Activated T-helper 9 cell treated with anti-CD3 and anti-CD28 coated beads, Interleukin-2, amount 50 U/mL, for 16 hours (primary cell): Measurements from ENCODE around the gene RUNX1.

Experiments
- DNase-seq: peaks from one replicate; pipeline ENCODE4 v3.0.0-alpha.2; 2020; ENCODE audit warnings: low read depth

RUNX1 gene

DNA sequence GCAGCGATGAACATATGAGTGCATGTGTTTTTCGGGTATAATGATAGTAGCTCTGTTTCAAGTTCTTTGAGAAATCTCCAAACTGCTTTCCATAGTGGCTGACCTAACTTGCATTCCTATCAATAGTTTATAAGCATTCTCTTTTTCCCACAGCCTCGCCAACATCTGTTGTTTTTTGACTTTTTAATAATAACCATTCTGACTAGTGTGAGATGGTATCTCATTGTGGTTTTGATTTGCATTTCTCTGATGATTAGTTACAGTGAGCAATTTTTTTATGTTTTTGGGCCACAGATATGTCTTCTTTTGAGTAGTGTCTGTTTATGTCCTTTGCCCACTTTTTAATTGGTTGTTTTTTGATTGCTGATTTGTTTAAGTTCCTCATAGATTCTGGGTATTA, 10.6 kb upstream of the RUNX1 start:
- no peak for DNase-seq

DNA sequence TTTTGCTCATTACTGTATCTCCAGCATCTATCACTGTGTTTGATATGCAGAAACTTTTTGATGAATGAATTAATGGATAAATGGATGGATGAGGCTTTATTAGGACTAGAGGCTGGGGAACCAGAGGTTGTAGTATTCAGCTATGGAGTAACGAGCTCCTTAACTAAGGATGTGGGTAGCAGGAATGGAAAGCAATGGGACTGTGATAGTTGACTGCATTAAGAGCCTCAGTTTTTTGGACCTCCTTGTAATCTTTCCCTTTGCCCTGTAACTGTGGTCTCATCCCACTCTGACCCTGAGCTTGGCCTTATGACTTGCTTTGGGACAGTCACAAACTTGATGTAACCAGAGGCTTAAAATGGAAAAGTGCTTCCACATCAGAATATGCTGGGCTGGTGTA, 9.0 kb upstream of the RUNX1 start:
- DNase-seq, result no peak

DNA sequence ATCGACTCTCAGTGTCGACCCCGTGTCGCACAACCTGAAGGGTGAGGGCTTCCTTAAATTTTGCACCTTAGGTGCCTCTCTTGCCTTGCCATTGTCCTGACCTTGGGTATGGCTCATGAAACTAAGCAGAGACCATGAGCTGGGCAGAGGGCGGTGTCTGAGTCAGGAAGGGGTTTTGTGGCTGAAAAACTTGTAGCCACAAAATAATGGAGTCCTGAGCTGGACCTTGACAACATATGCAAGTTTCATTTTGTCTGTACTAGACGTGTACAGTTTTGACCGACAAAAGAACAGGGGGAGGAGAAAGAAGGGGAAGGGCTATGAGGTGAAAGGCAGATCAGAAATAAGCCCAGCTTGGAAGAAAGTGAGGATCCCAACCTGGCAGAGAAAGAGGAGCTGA, 8.3 kb upstream of the RUNX1 start:
- no peak for DNase-seq

DNA sequence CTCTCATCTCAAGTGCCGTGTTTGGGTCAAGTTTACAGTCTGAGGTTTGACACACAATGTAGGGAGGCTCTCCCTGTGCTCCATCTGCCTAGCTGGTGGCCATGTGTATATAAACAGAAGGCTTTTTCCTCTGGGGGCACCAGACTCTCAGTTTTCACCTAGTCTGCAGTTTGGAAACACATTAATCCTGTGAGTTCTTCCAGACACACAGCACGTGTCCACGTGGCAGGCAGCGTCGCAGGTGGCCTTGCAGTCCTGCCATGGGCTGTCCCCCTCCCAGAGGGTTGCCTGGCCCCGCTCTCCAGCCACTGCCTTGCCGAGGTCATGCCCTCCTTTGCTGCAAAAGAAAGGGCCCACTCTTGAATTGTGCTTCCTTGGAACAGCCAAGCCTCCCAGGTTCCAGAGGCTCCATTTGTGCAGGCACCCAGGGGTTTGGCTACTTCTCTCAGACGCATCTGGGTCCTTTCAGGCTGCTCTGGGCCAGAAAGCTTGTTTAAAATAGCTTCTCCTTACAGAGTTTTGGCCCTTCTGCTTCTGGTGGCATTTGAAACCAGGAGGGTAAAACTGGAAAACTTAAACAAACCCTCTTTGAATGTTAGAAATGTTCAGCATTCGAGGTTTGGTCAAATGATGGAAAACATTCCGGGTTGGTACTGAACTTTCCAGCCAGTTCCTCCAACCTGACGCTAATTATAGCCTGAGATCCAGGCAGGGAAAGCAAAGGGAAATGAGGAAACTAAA, 4.4 kb upstream of the RUNX1 start:
- no peak for DNase-seq

DNA sequence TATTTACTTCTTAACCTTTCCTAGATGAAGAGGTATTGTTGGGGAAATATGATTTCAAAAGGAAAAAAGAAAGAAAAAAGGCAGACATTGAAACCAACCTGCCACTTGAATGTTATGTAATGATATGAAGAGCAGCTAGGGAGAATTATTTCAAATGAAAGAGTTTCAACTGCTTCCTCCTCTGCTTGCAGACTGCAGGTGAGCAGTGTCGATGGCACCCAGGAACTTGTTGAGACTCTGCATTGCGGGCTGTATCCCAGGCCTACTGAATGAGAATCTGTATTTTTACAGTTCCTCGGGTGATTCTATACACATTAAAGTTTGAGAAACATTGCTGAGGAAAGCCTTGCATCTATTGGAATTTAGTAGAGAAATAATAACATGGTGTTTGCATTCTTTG, 3.7 kb upstream of the RUNX1 start:
- no peak for DNase-seq

DNA sequence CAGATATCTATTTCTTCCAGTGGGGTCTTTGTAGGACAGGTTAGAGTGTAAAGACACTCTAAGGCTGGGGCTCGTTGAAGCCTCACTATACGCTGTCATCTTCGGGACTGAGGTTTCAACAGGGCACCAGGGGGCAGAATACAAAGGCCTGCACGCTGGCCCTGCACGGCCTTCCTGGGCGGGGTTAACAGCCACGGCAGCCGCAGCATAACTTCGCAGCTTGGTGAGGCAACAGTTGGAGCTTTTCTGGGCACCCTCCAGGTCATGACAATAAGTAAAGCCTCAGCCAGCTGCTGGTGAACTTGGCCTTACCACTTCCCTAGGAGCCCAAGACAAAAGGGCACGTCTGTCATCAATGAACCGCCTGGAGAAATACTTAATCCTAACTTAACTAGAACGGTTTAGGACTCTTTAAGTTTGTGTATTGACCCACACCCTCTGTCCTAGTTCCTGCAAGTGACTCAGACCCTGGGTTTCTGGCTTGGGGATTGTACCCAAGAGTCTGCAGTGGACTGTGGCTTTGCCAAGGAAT, 2.3 kb upstream of the RUNX1 start:
- DNase-seq, result peak; percentile 70

DNA sequence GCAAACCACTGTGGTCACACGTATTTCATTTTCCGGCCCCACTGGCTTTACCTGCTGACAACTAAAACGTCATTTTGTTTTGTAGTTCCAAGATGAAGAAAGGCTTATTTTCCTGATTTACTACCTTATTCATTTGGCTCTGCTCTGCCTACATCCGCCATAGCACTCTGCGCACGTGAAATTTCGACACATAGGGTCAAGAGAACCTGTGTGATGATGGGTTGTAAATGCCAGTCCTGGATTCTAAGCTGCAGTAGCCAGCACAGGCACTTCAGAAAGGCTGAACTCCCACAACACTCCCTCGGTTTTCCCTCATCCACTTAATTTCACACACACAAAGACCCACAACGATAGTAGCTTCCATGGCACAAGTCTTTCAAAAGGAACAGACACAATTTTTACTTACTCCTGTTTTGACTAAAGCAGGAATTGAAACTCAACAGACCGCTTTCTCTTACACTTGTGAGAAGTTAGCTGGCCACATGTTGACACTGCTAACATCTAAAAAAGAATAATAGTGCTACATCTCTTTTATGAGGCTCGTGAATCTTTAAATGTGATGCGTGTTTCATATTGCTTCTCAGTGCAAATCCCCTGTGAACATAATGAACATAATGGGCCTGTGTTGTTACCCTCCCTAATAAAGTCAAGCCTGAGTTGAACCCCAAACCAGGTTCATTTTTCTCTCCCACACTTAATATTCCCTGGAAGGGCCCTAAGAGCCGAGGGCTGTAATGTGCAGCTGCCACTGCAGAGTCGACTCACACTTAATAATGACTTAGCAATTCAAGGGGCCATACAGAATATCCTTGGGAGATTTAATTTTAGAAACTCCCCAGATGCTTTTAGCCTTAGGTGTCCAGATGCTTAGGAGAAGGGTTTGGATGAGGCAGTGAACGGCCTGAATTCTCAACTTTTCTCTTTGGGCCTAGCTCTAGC, 1.5 kb upstream of the RUNX1 start:
- no peak for DNase-seq

DNA sequence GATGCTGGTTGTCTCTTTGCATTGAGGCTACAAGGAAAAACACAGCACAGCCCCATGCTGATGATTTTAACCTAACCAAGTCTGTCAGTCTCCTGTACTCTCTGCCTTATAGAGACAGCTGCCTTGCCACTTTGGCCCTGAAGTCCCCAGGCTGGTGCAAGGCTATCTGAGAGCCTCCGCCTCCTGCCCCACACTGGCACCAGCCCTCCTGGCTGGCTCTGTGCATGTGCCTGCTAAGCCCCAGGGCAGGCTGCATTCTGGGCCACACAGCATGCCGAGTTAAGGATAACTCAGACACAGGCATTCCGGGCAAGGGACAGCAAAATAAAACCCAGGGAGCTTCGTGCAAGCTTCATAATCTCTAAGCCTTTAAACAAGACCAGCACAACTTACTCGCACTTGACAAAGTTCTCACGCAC, 910 bp downstream of the RUNX1 start:
- no peak for DNase-seq

DNA sequence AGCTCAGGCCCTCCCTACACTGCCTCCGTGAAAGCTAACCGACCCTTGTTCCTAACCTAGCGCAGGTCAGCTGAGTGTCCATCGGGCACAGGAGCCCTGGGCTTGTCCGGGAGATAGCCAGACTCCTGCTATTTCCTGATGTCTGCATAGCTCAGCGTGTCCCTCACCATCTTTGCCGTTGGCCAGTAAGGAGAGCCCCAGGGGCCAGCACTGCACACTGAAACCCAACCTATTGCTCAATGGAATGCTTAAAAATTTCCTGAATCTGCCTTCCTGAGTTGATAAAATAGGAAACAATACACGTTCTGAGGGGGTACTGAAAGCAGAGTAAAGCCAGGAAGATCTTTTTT, 2.2 kb downstream of the RUNX1 start:
- DNase-seq, result no peak

DNA sequence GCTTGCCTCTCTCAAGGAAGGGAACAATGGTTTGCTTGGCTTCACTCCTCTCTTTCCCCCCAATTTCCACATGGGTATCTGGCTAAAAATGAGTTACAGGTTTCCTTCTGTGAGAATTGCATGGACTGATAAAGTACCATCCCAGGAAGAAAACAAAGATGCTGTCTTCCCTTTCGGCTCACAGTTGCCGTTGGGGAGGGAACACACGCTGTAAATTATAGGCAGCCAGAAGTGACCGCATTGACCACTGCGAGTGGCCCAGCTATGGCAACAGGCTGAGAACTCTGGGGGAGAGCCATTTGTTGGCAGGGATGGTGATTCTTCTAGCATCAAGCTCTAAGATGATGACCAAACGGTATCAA, 2.9 kb downstream of the RUNX1 start:
- no peak for DNase-seq

DNA sequence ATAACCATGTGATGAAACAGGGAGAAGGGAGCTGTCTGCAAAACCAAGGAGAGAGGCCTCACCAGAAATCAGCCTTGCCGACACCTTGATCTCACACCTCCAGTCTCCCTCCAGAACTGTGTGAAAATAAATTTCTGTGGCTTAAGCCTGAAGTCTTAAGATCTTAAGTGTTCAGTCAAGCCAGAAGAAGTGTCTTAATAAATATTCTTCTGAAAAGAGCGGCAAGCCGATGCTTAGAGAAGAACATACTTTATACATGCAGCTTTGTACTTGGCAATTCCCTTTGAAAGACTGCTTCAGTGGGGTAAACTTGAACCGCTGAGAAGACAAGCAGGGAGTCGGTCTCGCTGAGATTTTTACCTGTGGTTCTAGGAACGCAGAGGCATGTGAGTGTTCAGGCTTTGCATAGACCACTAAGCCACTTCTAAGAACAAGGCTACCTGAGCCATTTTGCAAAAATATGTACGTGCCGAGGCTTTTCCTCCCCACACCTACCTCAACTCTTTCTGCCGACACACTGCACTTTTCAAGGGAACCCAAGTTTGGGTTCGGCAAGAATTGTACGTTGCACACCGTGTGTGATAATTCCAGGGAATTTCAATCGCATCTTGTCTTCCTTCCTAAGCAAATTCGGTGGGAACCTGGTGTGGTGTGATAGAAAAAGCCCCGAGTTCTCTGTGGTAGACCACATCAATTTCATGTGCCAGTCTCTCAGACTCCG, 3.4 kb downstream of the RUNX1 start:
- no peak for DNase-seq

DNA sequence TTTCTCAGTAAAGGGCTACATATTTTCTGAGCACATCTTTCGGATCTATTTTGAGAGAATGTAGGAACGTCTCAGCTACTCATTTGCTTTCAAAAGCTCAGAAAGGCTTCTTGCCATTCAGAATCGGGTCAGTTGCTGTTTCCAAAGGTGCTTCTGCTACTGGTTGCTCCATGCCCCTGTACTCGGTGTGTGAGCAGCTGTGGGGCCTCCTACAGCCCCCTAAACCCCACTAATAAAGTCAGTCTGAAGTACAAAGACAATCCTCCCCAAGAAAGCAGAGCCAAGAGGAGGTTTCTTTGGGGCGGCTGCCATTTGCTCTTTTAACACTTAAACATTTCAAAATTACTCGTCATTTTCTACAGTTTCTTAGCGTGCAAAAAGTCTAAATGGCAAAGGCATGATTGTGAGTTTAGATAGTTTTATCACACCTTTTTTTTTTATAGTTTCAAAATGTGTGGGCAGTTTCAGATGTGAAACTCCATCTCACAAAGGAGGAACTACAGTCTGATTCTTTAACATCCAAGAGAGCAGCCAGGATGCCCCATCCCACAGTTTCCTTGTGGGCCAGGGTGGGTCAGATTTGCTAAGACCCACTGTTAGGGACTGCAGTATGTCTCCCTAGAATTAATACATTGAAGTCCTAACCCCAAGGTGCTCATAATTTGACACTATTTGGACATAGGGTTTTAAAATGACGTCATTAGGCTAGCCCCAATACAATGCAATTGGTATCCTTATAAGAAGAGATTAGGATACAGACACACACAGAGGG, 4.1 kb downstream of the RUNX1 start:
- DNase-seq, result no peak

DNA sequence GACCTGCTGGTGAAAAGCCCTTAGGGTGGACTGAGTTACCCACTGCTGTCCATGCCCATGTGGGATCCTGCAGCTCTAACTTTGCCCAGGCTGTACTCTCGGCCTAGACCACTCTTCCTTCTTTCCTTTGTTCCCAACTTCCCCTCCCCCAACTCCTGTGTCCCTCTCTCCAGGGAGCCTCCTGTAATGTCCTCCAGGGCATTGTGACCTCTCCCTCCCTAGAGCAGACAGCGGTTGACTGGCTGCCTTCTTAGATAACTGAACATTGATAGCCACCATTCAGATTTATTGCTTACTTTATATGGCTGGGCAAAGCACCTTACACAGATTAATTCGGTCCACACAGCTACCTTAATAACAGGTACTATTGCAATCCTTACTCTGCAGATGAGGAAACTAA, 5.0 kb downstream of the RUNX1 start:
- no peak for DNase-seq

DNA sequence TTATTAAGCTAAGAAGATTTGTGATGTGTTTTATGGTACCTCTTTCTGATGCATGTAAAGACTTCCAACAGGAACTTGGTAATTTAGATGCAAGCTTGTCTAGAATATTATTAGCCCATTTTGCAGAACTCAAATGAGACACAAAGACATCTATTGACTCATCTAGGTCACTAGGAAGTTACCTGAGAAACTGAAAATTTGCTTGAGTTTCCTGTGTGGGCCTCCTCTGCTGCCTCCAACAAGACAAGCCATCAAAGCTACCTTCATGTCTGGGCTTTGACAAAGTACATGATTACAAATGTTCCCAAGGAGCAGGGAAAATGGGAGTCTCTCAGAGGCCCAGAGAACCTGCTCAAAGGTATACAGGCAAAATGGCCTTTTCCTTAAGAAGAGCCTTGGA, 5.6 kb downstream of the RUNX1 start:
- no peak for DNase-seq

DNA sequence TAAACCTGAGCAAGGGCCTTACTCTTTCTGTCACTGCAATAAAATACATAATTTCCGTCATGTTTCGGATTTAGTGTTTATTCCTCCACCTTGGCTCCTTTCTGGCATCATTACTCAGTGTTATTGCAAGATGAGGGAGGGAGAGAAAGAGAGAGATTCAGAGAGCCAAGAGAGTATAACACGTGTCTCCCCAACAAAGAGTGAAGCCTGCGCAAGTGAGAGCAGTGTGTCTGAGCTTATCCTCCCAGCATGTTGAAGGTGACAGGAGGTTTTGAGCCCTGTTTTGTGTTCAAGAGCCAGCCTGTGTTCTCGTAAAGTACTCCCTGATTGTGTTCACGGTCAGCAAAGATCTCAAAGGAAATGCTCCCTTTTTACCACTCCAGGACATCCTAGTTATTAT, 6.3 kb downstream of the RUNX1 start:
- DNase-seq, result no peak

DNA sequence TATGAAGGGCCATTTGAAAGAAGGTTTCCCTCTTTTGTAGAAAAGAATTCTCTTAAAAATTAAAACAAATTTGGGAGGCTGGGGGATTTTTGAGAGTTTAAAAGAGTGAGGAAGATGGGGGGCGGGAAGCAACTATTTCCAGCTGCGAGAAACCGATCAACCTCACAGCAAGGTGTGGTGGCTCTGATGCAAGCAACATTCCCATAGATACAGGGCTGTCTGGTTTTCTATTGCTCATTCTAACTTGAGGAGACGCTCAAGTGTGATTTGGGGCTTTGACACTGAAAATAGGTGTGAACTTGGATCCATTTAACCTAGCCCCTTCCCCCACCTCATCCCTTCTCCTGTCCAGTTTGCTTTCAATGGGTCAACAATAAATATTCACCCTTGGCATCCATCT, 7.2 kb downstream of the RUNX1 start:
- DNase-seq, result no peak

DNA sequence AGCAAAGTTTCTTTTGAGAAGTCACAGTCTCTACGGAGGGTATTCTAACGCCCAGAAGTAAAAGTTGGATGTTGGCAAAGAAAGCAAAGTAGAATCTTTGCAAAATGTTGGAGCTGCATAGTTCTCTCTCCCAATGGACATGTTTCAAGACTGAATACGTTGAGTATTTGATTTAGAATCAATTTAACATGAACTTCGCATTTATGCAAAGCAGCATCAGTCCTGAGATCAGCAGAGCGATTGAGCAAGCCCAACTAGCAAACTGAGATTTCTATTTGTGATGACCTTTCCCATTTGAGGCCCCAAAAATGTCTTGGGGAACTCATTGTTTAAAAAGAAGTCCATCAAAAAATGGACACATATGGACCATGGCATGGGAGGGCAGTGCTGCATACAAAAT, 8.0 kb downstream of the RUNX1 start:
- no peak for DNase-seq

DNA sequence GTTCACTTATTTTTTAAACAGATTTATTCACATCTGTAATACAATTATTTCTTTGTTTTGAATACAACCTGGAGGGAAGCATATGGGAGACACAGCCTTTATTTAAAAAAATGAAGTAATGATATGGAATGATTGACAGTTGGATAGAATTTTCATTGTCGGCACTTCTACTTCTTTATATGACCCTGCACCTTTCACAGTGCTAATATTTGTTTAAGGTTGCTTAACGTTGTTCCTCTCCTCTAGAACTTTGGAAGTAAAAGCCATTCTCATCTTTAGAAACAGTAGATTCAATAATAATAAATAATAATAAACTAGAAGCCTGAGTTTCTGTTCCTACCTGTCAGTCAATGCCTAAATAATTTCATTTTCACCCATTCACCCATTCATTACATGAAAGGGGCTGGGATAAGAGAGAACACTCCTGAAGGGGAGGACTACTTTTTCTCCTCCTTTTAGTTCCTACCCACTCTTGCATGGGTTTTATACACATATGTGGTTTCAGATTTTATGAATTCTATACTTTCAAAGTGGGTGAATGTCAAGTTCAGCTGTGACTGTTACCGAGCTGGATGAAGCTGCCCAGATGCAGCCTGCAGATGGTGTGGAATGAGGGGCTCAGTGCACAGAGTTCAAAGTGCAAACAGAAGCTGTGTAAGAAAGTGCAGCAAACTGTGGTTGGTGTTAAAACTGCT, 9.4 kb downstream of the RUNX1 start:
- DNase-seq, result no peak

DNA sequence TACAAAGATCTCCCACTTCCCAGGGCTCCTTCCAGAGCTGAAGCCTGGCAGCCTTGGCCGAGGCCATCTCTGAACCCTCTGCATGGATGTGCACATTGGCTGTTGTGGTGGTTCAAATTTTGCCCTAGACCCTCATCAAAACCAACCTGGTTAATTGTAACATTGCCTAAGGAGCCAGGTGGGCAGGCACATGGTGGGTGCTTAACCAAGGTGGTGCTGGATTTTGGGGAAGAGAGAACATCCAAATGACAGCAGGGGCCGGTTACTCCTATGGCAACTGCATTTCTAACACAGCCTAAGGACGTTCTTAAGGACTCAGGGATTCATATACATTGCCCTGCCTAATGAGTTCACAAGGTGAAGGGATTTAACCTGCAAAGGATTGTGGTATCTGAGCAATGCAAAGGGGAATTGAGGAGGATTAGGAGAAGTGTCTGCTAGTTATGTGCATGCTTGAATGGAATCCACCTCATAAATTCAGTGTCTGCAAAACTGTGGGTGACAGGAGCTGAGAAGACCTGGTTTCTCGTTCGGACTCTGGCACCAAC, 10.3 kb downstream of the RUNX1 start:
- no peak for DNase-seq

DNA sequence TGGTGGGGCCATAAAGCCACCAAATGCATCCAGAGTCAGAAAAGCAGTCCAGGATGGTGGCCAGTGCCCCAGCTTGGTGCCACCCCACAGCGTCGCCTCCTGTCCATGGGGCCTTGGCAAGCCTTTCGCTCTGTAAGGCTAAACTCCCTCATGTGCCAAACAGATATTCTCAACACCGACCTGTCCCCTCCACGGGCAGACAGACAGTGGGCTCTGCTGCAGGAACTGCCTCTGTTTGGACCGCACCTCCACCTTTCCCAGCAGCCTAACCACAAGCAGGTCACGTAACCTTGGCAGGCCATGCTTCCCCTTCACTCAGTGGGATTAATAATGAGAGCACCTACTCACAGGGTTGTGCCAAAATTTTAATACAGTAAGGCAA, 11.7 kb downstream of the RUNX1 start:
- DNase-seq, result no peak
